ENCODE results near the gene STAT2.

STAT2 gene

GRCh38 chr12:56389412-56389811 is 29.5 kb upstream of the STAT2 start:
- no peak overlapping the region for H3K27ac ChIP-seq
- no peak for TF ChIP-seq ZFX (IDR thresholded peaks at IDR 0.05; ENCODE audit: borderline replicate concordance)
- TF ChIP-seq, protein P1, sequence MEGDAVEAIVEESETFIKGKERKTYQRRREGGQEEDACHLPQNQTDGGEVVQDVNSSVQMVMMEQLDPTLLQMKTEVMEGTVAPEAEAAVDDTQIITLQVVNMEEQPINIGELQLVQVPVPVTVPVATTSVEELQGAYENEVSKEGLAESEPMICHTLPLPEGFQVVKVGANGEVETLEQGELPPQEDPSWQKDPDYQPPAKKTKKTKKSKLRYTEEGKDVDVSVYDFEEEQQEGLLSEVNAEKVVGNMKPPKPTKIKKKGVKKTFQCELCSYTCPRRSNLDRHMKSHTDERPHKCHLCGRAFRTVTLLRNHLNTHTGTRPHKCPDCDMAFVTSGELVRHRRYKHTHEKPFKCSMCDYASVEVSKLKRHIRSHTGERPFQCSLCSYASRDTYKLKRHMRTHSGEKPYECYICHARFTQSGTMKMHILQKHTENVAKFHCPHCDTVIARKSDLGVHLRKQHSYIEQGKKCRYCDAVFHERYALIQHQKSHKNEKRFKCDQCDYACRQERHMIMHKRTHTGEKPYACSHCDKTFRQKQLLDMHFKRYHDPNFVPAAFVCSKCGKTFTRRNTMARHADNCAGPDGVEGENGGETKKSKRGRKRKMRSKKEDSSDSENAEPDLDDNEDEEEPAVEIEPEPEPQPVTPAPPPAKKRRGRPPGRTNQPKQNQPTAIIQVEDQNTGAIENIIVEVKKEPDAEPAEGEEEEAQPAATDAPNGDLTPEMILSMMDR (IDR thresholded peaks at IDR 0.05): no peak

GRCh38 chr12:56387152-56387736 is 27.3 kb upstream of the STAT2 start:
- H3K27ac ChIP-seq: no peak overlapping the region
- TF ChIP-seq, protein P1 (IDR thresholded peaks at IDR 0.05): no peak
- TF ChIP-seq ZFX (IDR thresholded peaks at IDR 0.05; ENCODE audit: borderline replicate concordance): no peak

GRCh38 chr12:56385873-56386272 is 26.0 kb upstream of the STAT2 start:
- TF ChIP-seq, protein P1 (IDR thresholded peaks at IDR 0.05): no peak
- no peak for TF ChIP-seq ZFX (IDR thresholded peaks at IDR 0.05; ENCODE audit: borderline replicate concordance)

GRCh38 chr12:56382611-56383010 is 22.7 kb upstream of the STAT2 start:
- TF ChIP-seq, protein P1 (IDR thresholded peaks at IDR 0.05): no peak
- no peak for TF ChIP-seq ZFX (IDR thresholded peaks at IDR 0.05; ENCODE audit: borderline replicate concordance)
- no peak overlapping the region for H3K27ac ChIP-seq

More at GRCh38 chr12:56385873-56386272, 26.0 kb upstream of the STAT2 start:
- H3K27ac ChIP-seq: no peak overlapping the region

DNA sequence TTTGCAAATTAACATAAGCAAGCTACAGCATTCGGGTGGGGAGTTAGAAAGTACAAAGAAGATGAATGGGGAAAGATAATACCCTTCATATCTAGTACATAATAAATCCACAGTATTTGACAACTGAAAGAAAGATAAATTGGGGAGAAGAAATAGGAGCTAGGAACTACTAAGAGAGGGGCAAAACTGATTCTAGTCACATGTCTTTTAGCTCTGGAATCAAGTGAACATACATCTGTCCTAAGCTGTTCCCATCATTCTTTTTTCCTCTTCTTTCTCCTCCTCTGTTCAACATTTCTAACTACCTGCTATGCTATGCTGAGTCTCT is 18.0 kb upstream of the STAT2 start:
- no peak overlapping the region for H3K27ac ChIP-seq
- no peak for TF ChIP-seq ZFX (IDR thresholded peaks at IDR 0.05; ENCODE audit: borderline replicate concordance)
- TF ChIP-seq, protein P1 (IDR thresholded peaks at IDR 0.05): no peak

DNA sequence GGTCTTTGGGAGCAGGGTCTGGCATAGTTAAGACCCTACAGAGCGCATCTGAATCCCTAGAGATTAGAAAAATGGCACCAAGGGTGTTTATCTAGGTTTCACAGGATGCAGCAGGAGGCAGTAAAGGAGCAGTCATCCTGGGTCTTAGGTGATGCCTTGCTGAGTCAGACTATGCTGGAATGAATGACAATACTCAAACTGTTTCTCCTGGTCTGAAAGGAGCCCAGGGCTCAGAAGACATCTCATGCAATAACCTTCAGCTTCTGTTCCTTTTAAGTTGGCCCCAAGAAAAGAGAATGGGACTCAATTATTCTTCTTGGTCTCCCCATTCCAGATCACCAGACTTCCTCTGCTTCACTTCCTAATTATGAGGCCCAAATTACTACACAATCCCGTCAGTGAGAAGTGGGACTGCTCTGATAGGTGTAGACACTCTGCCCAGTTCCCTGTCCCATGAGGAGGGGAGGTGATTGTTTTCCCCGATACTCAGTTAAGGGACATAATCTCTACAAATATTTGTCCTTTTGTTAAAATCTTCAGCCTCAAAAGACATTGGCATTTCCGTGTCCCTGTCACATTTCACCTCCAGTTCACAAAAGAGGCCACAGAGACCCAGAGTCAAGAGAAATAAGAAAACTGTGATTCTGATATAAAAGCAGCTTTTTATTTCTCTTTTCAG is 17.5 kb upstream of the STAT2 start:
- no peak overlapping the region for H3K27ac ChIP-seq
- no peak for TF ChIP-seq ZFX (IDR thresholded peaks at IDR 0.05; ENCODE audit: borderline replicate concordance)
- TF ChIP-seq, protein P1 (IDR thresholded peaks at IDR 0.05): no peak
